Ovary (tissue), 3 donors: ENCODE measurements around the gene IFT81.

ENCODE experiments used
- EP300 ChIP-seq: sonication (generic); formaldehyde crosslinking; IDR thresholded peaks from one replicate; pipeline ENCODE4 v1.6.1; 2017; ENCODE audit warnings: antibody characterized with exemption
- POLR2A ChIP-seq: fragments of 450-650 bp; IDR thresholded peaks from one replicate; pipeline ENCODE4 v1.6.1; 2017; ENCODE audit warnings: antibody characterized with exemption, mild to moderate bottlenecking, moderate library complexity
- TF ChIP-seq, protein P1 (sequence below), 3 donors: fragments of 450-650 bp in 2 of 3; fragments of 200-600 bp in 1 of 3; IDR thresholded peaks; one replicate each; pipeline versions ENCODE4 v1.5.1 to v1.8.0; 2016 to 2022; ENCODE audit warnings: antibody characterized with exemption in 3 of 3, mild to moderate bottlenecking in 1 of 3
- donor health status: DM: no; HTN: no; CAD: no.

DNA sequence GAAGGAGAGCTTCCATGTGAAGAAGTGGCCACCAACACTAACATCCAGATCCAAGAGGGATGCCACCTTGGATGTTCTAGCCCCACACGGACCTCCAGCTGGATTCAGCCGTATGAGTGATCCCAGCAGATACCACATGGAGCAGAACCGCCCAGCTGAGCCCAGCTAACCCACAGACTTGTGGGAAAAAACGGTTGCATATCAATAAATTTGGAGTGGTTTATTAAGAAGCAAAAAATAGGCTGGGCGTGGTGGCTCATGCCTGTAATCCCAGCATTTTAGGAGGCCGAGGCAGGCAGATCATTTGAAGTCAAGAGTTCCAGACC, 11.9 kb upstream of the IFT81 start:
- TF ChIP-seq, protein P1, sequence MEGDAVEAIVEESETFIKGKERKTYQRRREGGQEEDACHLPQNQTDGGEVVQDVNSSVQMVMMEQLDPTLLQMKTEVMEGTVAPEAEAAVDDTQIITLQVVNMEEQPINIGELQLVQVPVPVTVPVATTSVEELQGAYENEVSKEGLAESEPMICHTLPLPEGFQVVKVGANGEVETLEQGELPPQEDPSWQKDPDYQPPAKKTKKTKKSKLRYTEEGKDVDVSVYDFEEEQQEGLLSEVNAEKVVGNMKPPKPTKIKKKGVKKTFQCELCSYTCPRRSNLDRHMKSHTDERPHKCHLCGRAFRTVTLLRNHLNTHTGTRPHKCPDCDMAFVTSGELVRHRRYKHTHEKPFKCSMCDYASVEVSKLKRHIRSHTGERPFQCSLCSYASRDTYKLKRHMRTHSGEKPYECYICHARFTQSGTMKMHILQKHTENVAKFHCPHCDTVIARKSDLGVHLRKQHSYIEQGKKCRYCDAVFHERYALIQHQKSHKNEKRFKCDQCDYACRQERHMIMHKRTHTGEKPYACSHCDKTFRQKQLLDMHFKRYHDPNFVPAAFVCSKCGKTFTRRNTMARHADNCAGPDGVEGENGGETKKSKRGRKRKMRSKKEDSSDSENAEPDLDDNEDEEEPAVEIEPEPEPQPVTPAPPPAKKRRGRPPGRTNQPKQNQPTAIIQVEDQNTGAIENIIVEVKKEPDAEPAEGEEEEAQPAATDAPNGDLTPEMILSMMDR (IDR thresholded peaks at IDR 0.05), result no peak
- no peak for TF ChIP-seq POLR2A
- TF ChIP-seq EP300, result no peak
